ENCODE results near the gene OCA2.

GRCh38 chr15:28118531-28118930 is 19.4 kb upstream of the OCA2 start:
- TF ChIP-seq, protein P1, sequence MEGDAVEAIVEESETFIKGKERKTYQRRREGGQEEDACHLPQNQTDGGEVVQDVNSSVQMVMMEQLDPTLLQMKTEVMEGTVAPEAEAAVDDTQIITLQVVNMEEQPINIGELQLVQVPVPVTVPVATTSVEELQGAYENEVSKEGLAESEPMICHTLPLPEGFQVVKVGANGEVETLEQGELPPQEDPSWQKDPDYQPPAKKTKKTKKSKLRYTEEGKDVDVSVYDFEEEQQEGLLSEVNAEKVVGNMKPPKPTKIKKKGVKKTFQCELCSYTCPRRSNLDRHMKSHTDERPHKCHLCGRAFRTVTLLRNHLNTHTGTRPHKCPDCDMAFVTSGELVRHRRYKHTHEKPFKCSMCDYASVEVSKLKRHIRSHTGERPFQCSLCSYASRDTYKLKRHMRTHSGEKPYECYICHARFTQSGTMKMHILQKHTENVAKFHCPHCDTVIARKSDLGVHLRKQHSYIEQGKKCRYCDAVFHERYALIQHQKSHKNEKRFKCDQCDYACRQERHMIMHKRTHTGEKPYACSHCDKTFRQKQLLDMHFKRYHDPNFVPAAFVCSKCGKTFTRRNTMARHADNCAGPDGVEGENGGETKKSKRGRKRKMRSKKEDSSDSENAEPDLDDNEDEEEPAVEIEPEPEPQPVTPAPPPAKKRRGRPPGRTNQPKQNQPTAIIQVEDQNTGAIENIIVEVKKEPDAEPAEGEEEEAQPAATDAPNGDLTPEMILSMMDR (IDR thresholded peaks at IDR 0.05 in 8 of 11, conservative IDR thresholded peaks at IDR 0.05 in 3 of 11) = no peak
- TF ChIP-seq POLR2A (IDR thresholded peaks at IDR 0.05) = no peak
